OCI-LY7 (cell line): Measurements from ENCODE around the gene GPR25. TPM values are rescaled to one million over a fixed set of nuclear protein-coding genes. Genes with fewer than 3 reads are reported as not detected.

ENCODE experiments used
- BruUV-seq: library from RNA; stranded (reverse); fragments of 400-500 nt; replicated peaks from 2 replicates; lab custom pipeline; 2021; lab: Mats Ljungman, UMichigan
- CTCF ChIA-PET: fragments of 300-600 bp; sonication (Branson Sonifier 250); formaldehyde crosslinking; loops from one replicate; lab custom pipeline; 2022; ENCODE audit warnings: antibody characterized with exemption; ENCODE audit not compliant: unreplicated experiment; lab: Charles Lee
- POLR2A ChIA-PET: fragments of 300-600 bp; sonication (Branson Sonifier 250); formaldehyde crosslinking; loops from one replicate; lab custom pipeline; 2022; ENCODE audit warnings: antibody characterized with exemption; lab: Charles Lee
- DNase-seq: peaks from one replicate; pipeline ENCODE4 v3.0.0-alpha.2; 2015; ENCODE audit warnings: low spot score
- H2AFZ ChIP-seq: fragments of 200-600 bp; sonication (generic), shearing (Covaris generic); 2 replicates; pipeline ENCODE4 v1.6.1; 2014; ENCODE audit warnings: mild to moderate bottlenecking, antibody characterized with exemption, low read length, moderate library complexity
- H3K27ac ChIP-seq: fragments of 200-600 bp; sonication (generic); 2 replicates; pipeline ENCODE4 v1.5.1; 2014; ENCODE audit warnings: mixed run types, low read depth, mild to moderate bottlenecking, moderate library complexity, low read length, inconsistent platforms; ENCODE audit not compliant: poor library complexity, severe bottlenecking
- H3K36me3 ChIP-seq: fragments of 200-600 bp; sonication (generic); 2 replicates; pipeline ENCODE4 v1.6.1; 2014; ENCODE audit warnings: mild to moderate bottlenecking, antibody characterized with exemption, low read length, moderate library complexity, mixed read lengths; ENCODE audit not compliant: insufficient read depth
- H3K4me1 ChIP-seq: fragments of 200-600 bp; sonication (generic); 2 replicates; pipeline ENCODE4 v1.5.1; 2014; ENCODE audit warnings: mild to moderate bottlenecking, low read length; ENCODE audit not compliant: insufficient read depth, poor library complexity, severe bottlenecking
- H3K4me2 ChIP-seq: fragments of 200-600 bp; sonication (generic); 2 replicates; pipeline ENCODE4 v1.6.1; 2014; ENCODE audit warnings: mild to moderate bottlenecking, low read length
- H3K4me3 ChIP-seq: fragments of 200-600 bp; sonication (generic); 2 replicates; pipeline ENCODE4 v1.5.1; 2014; ENCODE audit warnings: mild to moderate bottlenecking, low read depth, low read length; ENCODE audit not compliant: poor library complexity, severe bottlenecking
- H3K79me2 ChIP-seq: fragments of 200-600 bp; sonication (generic); 2 replicates; pipeline ENCODE4 v1.6.1; 2016; ENCODE audit warnings: low read depth, mild to moderate bottlenecking, low read length, moderate library complexity, mixed read lengths; ENCODE audit not compliant: insufficient read depth
- H3K9me2 ChIP-seq: fragments of 200-600 bp; sonication (generic); 2 replicates; pipeline ENCODE4 v1.6.1; 2016; ENCODE audit warnings: mild to moderate bottlenecking, low read length, mixed read lengths; ENCODE audit not compliant: insufficient read depth
- H3K9me3 ChIP-seq: fragments of 200-600 bp; sonication (generic); 2 replicates; pipeline ENCODE4 v1.6.1; 2014; ENCODE audit warnings: mild to moderate bottlenecking, mixed run types, low read length, mixed read lengths
- H4K20me1 ChIP-seq: fragments of 200-600 bp; sonication (generic); 2 replicates; pipeline ENCODE4 v1.6.1; 2014; ENCODE audit warnings: mild to moderate bottlenecking, antibody characterized with exemption, low read length, moderate library complexity, mixed read lengths; ENCODE audit not compliant: insufficient read depth
- CTCF ChIP-seq: fragments of 200-600 bp; sonication (generic); conservative IDR thresholded peaks from 2 replicates; pipeline ENCODE4 v1.5.1; 2014; ENCODE audit warnings: mild to moderate bottlenecking, antibody characterized with exemption, low read length, moderate library complexity, mixed read lengths
- EZH2phosphoT487 ChIP-seq: fragments of 200-600 bp; sonication (generic); IDR thresholded peaks from 2 replicates; pipeline ENCODE4 v1.6.1; 2018; ENCODE audit warnings: low read depth, borderline replicate concordance, mild to moderate bottlenecking, mixed run types, antibody characterized with exemption, low read length, moderate library complexity, mixed read lengths
- intact Hi-C: fragments of 100-400 bp; cut with micrococcal nuclease; formaldehyde crosslinking; loops from one replicate; pipeline ENCODE4 v1.10.0; 2022; ENCODE audit not compliant: unreplicated experiment
- total RNA-seq, 2 experiments: library from RNA; depleted of rRNA in 1 of 2; stranded (reverse); fragments of >200 nt in 1 of 2; shearing (Covaris generic) in 1 of 2; gene quantifications; 2 replicates each; pipeline ENCODE4 v1.2.3, GENCODE V29; 2014 to 2022

GPR25 gene
- total RNA-seq, 2 experiments from 2014 or later: not detected

- POLR2A ChIA-PET: no interaction called here
- Histone ChIP-seq H3K4me3 (no peak overlapping the region), H2AFZ (no peak overlapping the region), H3K9me3 (peaks cover 7% of the 10 kb centered on the region; the same call in 1 of the 2 replicates), H4K20me1 (no peaks in the 10 kb centered on the region), H3K79me2 (no peaks in the 10 kb centered on the region), H3K27ac (no peak overlapping the region), H3K4me1 (no peaks in the 10 kb centered on the region), H3K4me2 (no peak overlapping the region), H3K9me2 (no peaks in the 10 kb centered on the region), H3K36me3 (peaks cover 10% of the 10 kb centered on the region)
- CTCF ChIA-PET: no interaction called here
- intact Hi-C loops: no loop called here
- DNase-seq: no peak
- no TSS peak for BruUV-seq
- TF ChIP-seq EZH2phosphoT487: no peak
- TF ChIP-seq CTCF: no peak
Measured at GRCh38 chr1:200838676-200839445, 33.9 kb upstream of the GPR25 start.

- ChIA-PET POLR2A (interaction anchor here (0.9 to 1.1 kb wide), 2 partner anchors 9 to 12 kb away, joined by 3 read pairs; no protein-coding TSS in a partner anchor), CTCF (no interaction called here)
- peaks cover 44% of the 10 kb centered on the region for H3K36me3 ChIP-seq
Measured at GRCh38 chr1:200845360-200845759, 27.4 kb upstream of the GPR25 start.

More at GRCh38 chr1:200845360-200845759, 27.4 kb upstream of the GPR25 start:
- intact Hi-C loops: no loop called here
- no peak overlapping the region for H3K27ac ChIP-seq
- H3K4me1 ChIP-seq: no peaks in the 10 kb centered on the region
- no peak overlapping the region for H3K4me3 ChIP-seq
- no peaks in the 10 kb centered on the region for H4K20me1 ChIP-seq
- no peaks in the 10 kb centered on the region for H3K79me2 ChIP-seq
- no peak overlapping the region for H2AFZ ChIP-seq
- H3K4me2 ChIP-seq: no peak overlapping the region
- no peaks in the 10 kb centered on the region for H3K9me2 ChIP-seq
- no peak for TF ChIP-seq CTCF
- no peak for TF ChIP-seq EZH2phosphoT487
- no peak for DNase-seq
- H3K9me3 ChIP-seq: no peaks in the 10 kb centered on the region
- no TSS peak for BruUV-seq
